ENCODE data around the gene ARID5B. TPM values are rescaled to one million over a fixed set of nuclear protein-coding genes. Genes with fewer than 3 reads are reported as not detected.

The ARID5B gene
- total RNA-seq, 2 donors from 2014 or later = 74.4 to 113 TPM

DNA sequence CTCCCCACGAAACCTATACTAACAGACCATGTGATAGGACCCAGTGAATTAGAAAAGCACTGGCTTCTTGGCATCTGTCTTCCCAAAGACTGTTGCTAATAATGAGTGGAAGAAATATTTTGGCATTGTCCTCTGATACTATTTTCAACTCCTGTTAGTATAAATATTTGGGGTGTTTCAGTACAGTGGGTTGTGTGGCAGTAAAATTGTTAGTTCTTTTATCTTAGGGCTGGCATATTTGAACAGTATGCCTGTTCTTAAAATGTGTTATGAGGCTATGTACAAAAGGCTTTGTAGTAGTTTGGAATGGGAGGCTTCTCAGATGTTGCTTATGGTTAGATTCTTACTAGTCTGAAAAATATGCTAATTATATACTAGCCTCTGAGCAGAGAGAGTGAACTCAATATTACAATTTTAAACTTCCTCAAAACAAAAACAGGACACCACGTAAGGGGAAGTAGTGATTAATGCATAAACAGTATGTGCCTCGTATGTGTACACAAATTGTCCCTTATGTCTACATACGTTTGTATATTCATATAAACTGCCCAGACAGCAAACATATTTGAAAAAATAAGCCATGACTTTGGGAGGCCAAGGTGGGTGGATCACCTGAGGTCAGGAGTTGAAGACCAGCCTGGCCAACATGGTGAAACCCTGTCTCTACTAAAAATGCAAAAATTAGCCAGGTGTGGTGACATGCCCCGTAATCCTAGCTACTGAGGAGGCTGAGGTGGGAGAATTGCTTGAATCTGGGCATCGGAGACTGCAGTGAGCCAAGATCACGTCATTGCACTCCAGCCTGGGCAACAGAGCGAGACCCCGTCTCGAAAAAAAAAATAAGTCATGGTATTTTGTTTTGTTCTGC lies 115.4 kb downstream of the ARID5B start:
- Mint-ChIP-seq H3K27me3 (ENCODE audit: low read depth) (no peaks in the 10 kb centered on the region), H3K27ac (peak overlapping the region; percentile 70), H3K4me1 (ENCODE audit: low read depth) (peaks cover 69% of the 10 kb centered on the region), H3K36me3 (ENCODE audit: insufficient read depth in 2 of 2) (peaks cover 6 to 20% of the 10 kb centered on the region in 2 donors), H3K9me3 (peaks cover 0 to 2% of the 10 kb centered on the region in 2 donors), H3K4me3 (peak overlapping the region in 1 of 2 donors; percentile 35)
- no peak for ATAC-seq (replicated peaks in 1 of 2)
- no peak for DNase-seq

DNA sequence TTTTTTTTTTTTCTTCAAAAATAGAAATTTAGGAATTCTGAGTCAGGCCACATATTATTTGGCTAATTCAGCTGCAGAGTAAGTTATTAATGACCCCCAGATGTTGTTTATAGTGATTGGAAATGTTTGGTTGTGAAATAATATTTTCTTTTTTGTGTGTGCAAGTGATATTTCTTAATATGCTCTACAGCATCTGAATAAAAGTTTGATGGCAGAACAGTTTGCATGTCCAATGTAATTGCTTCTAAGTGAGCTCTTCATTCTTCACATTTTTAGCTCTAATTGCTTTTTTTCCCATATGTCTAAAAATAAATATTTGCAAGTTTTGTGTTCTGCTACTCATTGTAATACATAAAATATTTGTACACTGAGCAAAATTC lies 116.0 kb downstream of the ARID5B start:
- Mint-ChIP-seq H3K4me3 (peak overlapping the region in 1 of 2 donors; percentile 41), H3K27me3 (ENCODE audit: low read depth) (no peaks in the 10 kb centered on the region), H3K9me3 (peaks cover 0 to 2% of the 10 kb centered on the region in 2 donors), H3K4me1 (ENCODE audit: low read depth) (peaks cover 75% of the 10 kb centered on the region), H3K36me3 (ENCODE audit: insufficient read depth in 2 of 2) (peaks cover 6 to 16% of the 10 kb centered on the region in 2 donors), H3K27ac (peak overlapping the region; percentile 70)
- ATAC-seq (replicated peaks in 1 of 2) (no peak), DNase-seq (no peak)

DNA sequence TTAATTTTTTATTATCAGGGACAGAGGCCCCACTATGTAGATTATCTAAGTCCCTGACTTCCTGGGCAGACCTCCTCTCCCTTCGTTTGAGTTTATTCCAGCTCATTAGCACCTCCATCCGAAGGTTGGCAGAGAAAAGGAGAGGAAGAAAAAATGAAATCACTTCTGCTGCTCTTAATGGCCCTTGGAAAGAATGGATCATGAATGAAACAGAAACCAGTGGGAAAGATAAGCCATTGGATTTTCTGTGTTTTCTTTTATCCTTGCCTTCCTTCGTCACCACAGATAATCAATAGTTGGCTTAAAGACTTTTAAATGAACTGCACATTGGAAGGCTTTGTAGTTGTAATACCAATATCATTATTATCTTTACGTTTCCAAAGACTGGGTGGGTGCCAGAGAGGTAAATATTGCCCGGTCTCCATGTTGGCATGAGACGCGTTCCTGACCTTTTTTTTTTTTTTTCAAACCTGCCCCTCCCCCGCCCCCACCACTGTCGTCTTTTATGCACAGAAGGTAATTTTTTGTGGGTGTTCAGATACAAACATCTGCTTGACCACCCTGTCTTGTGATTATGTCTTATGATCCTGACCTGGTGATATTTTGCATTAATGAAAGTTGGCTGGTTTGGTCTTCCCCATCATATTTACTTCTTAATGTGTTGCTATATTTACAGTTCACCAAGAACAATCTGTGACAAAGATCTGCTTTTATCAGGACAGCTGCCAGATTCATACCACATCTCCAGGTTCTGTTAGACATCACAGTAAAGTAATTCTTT lies 116.8 kb downstream of the ARID5B start:
- no peaks in the 10 kb centered on the region for H3K27me3 Mint-ChIP-seq (ENCODE audit: low read depth)
- peak overlapping the region; percentile 99 for H3K27ac Mint-ChIP-seq
- DNase-seq (no peak), ATAC-seq (replicated peaks in 1 of 2) (no peak)
- H3K36me3 Mint-ChIP-seq (ENCODE audit: insufficient read depth in 2 of 2) = peaks cover 11 to 23% of the 10 kb centered on the region in 2 donors
- H3K4me3 Mint-ChIP-seq = peak overlapping the region; percentile 27 to 90
- peaks cover 3 to 4% of the 10 kb centered on the region in 2 donors for H3K9me3 Mint-ChIP-seq
- H3K4me1 Mint-ChIP-seq (ENCODE audit: low read depth) = peaks cover 83% of the 10 kb centered on the region

DNA sequence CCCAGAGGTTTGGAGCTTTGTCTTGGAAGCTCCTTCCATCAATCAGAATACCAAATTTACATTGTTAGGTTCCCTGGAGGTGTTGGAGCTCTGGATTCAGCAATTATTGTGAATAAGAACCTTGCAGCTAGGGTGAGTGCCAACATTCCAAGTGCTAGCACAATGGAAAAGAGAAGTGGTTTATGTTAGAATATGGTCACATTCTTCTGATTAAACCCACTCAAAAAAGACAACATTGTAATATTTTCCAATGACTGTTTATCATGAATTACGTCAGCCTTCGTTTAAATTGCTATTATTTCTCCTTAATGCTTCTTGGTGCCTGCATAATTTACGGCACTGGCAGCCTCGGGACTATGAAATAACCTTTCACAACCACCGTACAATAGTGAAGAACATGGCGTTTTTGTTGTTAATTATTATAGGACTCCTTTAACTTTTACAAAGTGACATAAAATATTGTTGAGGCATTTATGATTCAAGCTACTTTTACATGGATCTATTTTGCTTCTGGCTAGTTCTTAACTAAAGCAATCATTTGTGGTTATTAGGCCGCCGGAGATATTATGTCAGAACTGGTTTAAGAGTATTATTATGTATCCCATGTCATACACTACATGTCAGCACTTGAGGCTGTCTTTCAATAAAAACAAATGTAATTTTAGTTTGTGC lies 117.7 kb downstream of the ARID5B start:
- DNase-seq (no peak), ATAC-seq (replicated peaks in 1 of 2) (peak in 1 of 2 donors; percentile 21)
- peak overlapping the region; percentile 99 for H3K27ac Mint-ChIP-seq
- H3K4me3 Mint-ChIP-seq = peak overlapping the region; percentile 63 to 90
- H3K9me3 Mint-ChIP-seq = peaks cover 4 to 5% of the 10 kb centered on the region in 2 donors
- peaks cover 89% of the 10 kb centered on the region for H3K4me1 Mint-ChIP-seq (ENCODE audit: low read depth)
- no peaks in the 10 kb centered on the region for H3K27me3 Mint-ChIP-seq (ENCODE audit: low read depth)
- H3K36me3 Mint-ChIP-seq (ENCODE audit: insufficient read depth in 2 of 2) = peaks cover 12 to 20% of the 10 kb centered on the region in 2 donors

DNA sequence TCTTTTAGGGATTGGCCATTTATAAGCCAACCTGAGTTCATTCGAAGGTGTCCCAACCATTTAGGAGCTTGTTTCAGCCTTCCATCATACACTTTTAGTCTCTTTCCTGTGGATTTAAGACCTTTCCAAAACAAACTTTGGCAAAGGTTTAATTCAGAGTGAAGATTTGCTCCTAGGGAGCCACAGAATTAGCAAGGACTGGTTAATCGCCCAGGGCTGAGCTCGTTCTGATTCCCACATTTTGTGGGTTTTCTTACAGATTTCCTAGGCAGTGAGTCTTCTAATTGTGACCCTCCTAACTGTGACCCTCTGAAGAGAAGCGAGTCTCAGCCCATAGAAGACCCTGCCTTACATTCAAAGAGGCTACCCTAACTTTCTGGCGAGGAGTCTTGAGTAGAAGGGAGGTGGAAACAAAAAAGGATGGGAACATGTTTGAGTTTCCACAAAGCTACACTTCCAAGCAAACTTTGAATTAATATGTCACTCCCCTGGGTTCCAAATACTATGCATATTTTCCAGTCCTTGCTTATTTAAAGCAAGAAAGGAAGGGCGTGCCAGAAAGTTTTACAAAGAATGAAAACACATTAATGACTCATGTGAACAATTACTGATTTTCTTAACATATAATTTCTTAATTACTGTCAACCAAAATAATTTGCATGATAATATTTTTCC lies 118.3 kb downstream of the ARID5B start:
- Mint-ChIP-seq H3K27ac (peak overlapping the region; percentile 99), H3K9me3 (peaks cover 4 to 5% of the 10 kb centered on the region in 2 donors), H3K36me3 (ENCODE audit: insufficient read depth in 2 of 2) (peaks cover 10 to 21% of the 10 kb centered on the region in 2 donors), H3K4me1 (ENCODE audit: low read depth) (peaks cover 92% of the 10 kb centered on the region), H3K27me3 (ENCODE audit: low read depth) (no peaks in the 10 kb centered on the region), H3K4me3 (peak overlapping the region; percentile 63 to 90)
- ATAC-seq (replicated peaks in 1 of 2) (peak; percentile 36 to 53), DNase-seq (no peak)

DNA sequence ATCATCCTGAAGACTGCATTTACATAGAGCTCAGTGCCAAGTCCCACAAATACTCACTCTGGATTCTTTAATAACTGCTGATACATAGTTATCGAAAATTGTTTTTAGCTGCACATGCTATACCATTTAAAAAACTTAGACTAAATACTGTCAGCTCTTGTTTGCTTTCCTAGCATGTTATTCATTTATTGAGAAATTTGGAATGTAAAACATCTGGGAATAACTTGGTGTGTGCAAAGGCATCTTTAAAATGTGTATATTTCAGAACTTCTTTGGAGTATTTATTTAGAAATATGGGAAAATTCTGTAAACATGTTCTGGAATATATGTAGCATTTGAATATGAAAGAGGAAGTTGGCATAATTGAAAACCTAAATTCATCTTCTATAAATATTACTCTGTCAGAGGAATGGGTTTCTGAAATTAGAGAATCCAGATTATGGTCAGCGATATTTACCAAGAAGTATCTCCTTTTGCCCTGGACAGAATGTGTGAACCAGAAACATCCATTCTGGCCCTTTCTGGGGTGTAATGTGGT lies 119.7 kb downstream of the ARID5B start:
- Mint-ChIP-seq H3K27me3 (ENCODE audit: low read depth) (no peaks in the 10 kb centered on the region), H3K4me1 (ENCODE audit: low read depth) (peaks cover 97% of the 10 kb centered on the region), H3K36me3 (ENCODE audit: insufficient read depth in 2 of 2) (peaks cover 10 to 26% of the 10 kb centered on the region in 2 donors), H3K9me3 (peaks cover 4 to 5% of the 10 kb centered on the region in 2 donors), H3K4me3 (peak overlapping the region in 1 of 2 donors; percentile 52), H3K27ac (peak overlapping the region; percentile 94)
- ATAC-seq (replicated peaks in 1 of 2) (no peak), DNase-seq (no peak)

DNA sequence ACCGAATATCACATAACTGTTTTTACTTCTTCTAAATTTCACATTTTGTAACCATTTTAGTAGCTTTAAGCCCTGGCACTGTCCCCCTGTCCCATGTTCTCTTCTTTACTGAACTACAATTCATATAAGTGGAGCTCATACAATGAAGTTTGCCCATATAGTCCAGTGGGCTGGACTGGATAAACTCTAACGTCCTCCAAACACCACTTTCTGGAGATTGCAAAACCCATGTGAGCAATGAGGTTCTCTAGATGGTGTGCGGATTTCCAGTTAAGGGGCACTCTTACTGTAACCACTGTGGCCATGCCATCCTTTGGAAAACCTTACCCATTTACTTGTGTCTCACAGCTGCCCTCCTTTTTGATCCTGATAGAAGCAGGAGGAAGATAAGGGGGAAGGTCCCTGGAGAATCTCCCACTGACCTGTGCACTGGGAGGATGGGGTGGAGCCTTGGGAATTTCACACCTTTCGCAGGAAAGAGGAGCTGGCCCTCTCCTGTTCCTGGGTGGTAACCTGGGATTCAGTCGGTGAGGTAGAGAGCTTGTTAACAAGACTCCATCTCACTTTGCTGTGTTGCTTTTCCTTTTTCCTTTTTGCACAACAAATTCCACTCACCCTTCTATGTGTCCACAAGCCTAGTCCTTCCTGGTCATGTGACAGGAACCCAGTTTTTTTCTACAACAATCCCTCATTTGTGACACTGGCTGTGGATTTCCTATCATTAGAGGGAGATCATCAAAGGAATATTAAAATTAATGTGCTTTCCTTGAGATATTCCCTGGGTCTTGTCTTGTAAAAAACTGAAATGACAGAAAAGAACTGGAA lies 120.7 kb downstream of the ARID5B start:
- Mint-ChIP-seq H3K4me3 (peak overlapping the region; percentile 27 to 80), H3K27me3 (ENCODE audit: low read depth) (no peaks in the 10 kb centered on the region), H3K4me1 (ENCODE audit: low read depth) (peaks cover 97% of the 10 kb centered on the region), H3K27ac (peak overlapping the region; percentile 94), H3K36me3 (ENCODE audit: insufficient read depth in 2 of 2) (peaks cover 10 to 30% of the 10 kb centered on the region in 2 donors), H3K9me3 (peaks cover 4 to 5% of the 10 kb centered on the region in 2 donors)
- no peak for ATAC-seq (replicated peaks in 1 of 2)
- no peak for DNase-seq

DNA sequence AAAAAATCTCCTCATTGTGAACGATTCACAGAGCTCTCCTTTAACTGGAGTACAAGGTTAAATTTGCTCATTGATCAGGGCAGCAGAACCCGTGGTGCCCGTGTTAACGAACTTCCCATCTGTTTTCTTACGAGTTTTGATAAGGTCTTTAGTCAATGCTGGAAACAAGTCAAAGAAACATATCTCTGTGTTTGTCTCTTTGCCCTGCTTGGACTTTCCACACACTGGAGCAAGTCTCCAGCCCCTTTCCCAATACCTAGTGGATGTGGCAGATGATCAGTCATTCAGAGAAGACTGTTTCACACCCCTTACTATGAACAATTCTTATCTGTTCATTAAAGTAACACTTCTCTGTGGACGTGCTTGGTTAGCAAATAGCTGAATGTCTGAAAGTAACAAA lies 121.3 kb downstream of the ARID5B start:
- Mint-ChIP-seq H3K4me1 (ENCODE audit: low read depth) (peaks cover 97% of the 10 kb centered on the region), H3K4me3 (peak overlapping the region; percentile 27 to 80), H3K27me3 (ENCODE audit: low read depth) (no peaks in the 10 kb centered on the region), H3K9me3 (peaks cover 4 to 5% of the 10 kb centered on the region in 2 donors), H3K36me3 (ENCODE audit: insufficient read depth in 2 of 2) (peaks cover 12 to 32% of the 10 kb centered on the region in 2 donors), H3K27ac (peak overlapping the region; percentile 94)
- ATAC-seq (replicated peaks in 1 of 2) (peak; percentile 48 to 61), DNase-seq (no peak)

DNA sequence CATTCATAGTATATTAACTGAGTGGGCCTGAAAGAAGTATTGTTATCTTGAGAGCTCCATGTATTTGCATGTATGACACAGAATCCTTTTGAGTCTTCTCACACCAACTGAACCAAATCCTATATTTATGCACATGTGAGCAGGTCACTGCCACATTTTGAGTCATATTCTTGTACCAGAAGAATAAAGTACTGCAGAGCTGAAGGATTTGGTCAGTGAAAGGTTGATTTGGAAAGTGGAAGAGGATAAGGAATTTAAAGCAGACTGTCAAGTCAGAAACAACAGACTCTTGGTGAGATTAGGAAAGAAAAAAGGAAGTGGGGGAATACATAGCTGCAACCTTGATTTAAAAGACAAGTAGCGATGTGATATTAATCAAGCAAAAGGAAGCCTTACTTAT lies 121.8 kb downstream of the ARID5B start:
- DNase-seq (no peak), ATAC-seq (replicated peaks in 1 of 2) (peak; percentile 36 to 42)
- Mint-ChIP-seq H3K36me3 (ENCODE audit: insufficient read depth in 2 of 2) (peaks cover 12 to 33% of the 10 kb centered on the region in 2 donors), H3K27me3 (ENCODE audit: low read depth) (no peaks in the 10 kb centered on the region), H3K9me3 (peaks cover 4 to 5% of the 10 kb centered on the region in 2 donors), H3K27ac (peak overlapping the region; percentile 94), H3K4me1 (ENCODE audit: low read depth) (peaks cover 97% of the 10 kb centered on the region), H3K4me3 (peak overlapping the region in 1 of 2 donors; percentile 80)

DNA sequence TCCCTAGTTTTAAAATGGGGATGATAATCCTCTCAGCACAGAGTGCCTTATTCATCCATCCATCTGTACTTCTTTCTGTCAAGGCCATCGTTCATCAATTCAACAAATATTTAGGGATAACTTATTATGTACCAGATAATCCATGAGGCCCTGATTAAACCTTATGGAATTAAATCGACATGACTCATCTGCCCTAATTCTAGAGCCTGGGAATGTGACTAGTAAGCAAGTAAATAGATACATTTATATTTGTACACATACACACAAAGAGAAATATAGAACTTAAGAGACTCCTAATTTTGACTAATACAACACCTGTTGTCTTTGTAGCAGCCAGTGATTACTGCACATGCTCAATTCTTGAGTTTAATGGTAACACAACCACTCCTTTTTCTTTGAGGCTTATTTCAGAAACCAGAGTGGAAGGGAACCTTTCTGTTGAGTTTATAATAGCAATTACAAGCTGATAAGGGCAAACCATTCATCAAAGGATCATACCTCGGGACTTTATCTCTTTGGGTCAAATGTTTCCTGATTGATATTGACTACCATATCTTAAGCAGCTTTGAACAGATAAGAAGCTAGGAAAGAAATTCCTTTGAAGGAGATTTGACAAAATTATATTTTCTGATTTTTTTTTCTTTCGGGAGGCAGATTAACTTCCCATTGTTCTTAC lies 122.7 kb downstream of the ARID5B start:
- no peak overlapping the region for H3K4me3 Mint-ChIP-seq
- no peaks in the 10 kb centered on the region for H3K27me3 Mint-ChIP-seq (ENCODE audit: low read depth)
- peak overlapping the region; percentile 94 for H3K27ac Mint-ChIP-seq
- ATAC-seq (replicated peaks in 1 of 2) (no peak), DNase-seq (no peak)
- H3K36me3 Mint-ChIP-seq (ENCODE audit: insufficient read depth in 2 of 2) = peaks cover 11 to 33% of the 10 kb centered on the region in 2 donors
- peaks cover 3 to 4% of the 10 kb centered on the region in 2 donors for H3K9me3 Mint-ChIP-seq
- H3K4me1 Mint-ChIP-seq (ENCODE audit: low read depth) = peaks cover 97% of the 10 kb centered on the region

DNA sequence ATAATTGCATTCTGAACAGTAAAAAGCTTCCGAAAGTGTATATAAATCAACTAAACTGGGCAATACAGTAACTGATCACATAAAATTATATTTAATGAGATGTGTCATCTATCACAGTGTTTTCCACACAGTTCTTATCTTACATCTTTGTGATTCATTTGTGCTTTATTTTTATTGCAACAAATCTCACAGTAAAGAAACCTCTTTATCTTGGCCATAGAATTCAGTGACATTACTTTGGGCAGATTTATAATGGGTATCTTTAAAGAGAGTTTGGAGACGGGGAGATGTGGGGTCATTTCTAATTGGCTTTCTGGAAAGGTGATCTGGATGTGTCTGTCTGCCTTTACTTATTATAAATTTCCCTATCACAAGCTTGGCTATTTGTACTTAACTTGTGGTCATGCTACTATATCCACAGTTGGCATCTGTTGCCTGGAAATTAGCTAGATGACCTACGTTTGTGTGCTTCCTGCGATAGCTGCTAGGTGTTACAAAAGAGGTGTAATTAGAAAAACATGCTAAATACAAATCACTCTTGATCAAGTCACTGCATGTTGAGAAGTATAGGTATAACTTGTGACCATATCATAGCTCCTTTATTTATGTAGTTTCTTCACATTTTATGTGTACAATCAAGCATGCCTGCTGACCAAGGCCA lies 123.8 kb downstream of the ARID5B start:
- Mint-ChIP-seq H3K4me3 (no peak overlapping the region), H3K27ac (peak overlapping the region; percentile 48), H3K36me3 (ENCODE audit: insufficient read depth in 2 of 2) (peaks cover 11 to 34% of the 10 kb centered on the region in 2 donors)

More for the DNA sequence above, 123.8 kb downstream of the ARID5B start:
- peaks cover 97% of the 10 kb centered on the region for H3K4me1 Mint-ChIP-seq (ENCODE audit: low read depth)
- H3K27me3 Mint-ChIP-seq (ENCODE audit: low read depth) = no peaks in the 10 kb centered on the region
- ATAC-seq (replicated peaks in 1 of 2) (no peak), DNase-seq (no peak)
- H3K9me3 Mint-ChIP-seq = peaks cover 3 to 4% of the 10 kb centered on the region in 2 donors

Measured in activated T-cell treated with anti-CD3 and anti-CD28 coated beads, Interleukin-2, amount 50 U/mL, for 72 hours (primary cell).